Activated effector memory CD4-positive, alpha-beta T cell treated with Interleukin-2 at 50 U/mL for 16 hours (primary cell): Measurements from ENCODE around the gene ADGRG2.
A peak's percentile ranks its signal among the peaks of the same experiment; 100 is the strongest.
"Not testable (repeated sequence)": the region's sequence is repeated elsewhere in the genome, so short reads cannot be mapped to it uniquely, and the experiment has no call there.

Source experiments
- DNase-seq: peaks from one replicate; pipeline ENCODE4 v3.0.0-alpha.2; 2020

Gene ADGRG2

DNA sequence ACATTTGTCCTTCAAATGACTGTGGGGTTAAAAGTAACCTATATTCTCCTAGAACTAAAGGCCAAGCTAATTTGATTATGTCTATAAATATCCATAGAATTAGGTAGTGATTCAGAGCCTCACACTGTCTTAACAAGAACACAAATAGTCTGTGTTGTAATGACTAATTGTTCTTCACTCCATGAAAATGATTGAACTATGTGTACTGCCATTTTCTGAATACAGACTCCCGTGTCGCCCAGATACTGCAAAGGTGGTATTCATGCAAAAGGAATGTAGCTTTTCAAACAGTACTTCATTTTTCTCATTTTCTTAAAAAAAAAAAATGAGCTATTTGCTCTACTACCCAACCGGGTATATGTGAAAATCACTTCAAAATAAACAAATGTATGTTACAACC, 127.0 kb downstream of the ADGRG2 start:
- no peak for DNase-seq

- no peak for DNase-seq
Observed at GRCh38 chrX:18994713-18995112, 127.6 kb downstream of the ADGRG2 start.

GRCh38 chrX:18992829-18993228, 129.4 kb downstream of the ADGRG2 start:
- DNase-seq, result no peak

- no peak for DNase-seq
Observed at GRCh38 chrX:18985186-18985435, 137.2 kb downstream of the ADGRG2 start.

DNA sequence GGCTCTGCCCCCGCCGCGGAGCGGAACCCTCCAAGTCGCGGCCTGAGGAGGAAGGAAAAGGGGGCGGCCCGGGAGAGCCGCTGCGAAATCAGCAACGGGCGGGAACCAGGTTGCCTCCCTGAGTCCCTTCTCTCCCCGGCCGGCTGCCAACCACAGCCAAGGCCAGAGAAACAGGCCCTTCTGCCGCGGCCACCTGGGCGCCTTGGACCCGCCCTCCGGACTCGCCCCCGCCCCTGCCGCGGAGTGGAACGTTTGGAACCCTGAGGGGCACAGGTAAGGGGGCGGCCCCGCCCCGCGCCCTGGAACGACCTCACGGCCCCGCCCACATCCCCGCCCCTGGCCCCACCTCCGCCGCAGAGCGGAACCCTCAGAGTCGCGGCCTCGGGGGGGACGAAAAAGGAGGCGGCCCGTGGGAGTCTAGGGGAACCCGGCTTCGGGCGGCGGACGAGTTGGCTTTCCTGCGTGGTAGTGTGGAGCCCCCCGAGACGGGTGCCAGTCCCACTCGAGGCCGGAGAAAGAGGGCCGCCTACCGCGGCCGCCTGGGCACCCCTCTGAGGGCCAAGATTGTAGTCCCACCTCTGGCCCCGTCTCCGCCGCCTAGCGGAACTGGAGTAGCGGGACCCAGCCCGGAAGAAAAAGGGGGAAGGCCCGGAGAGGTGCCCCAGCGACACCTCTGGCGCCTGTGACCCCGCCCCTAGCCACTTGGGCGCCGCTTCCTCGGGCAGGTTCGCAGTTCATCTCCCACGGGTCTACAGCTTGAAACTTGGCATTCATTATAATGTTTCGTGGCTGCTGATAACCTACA, 137.7 kb downstream of the ADGRG2 start:
- peak; percentile 82 for DNase-seq

- DNase-seq, result no peak
Observed at GRCh38 chrX:18983666-18984380, 138.4 kb downstream of the ADGRG2 start, which contains the start of gene PHKA2. TSS of gene PHKA2 (minus strand) at chrX:18984114. CDS start at chrX:18983932, 182 bp downstream.

DNA sequence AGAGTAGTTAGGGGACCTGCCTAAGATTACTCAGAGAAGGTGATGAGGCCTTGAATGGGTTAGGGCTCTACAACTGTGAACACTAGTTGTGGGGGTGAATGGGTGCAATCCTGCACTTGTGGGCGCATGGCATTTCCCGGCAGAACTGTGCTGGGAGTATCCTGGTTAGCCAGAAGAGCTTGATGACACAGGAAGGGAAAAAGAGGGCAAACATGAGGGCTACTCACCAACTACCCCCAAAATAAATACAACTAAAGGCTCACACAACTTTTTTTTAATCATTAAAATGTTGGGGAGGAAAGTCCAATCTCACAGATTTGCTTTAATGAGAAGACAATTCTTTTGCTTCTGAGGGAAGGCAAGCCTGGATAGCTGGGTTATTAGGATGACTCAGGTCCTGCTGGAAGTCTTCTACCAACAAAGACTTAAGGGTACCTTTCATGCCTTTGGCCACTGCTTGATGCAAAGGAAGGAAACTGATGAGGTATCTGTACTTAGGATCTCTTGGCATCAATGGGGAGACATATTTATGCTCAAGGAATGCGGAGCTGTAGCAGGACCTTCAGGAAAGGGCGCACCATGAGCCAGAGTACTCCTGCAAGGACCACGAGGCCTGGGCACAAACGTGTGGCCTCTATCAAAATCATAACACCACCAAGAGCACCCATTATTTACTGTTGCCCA, 141.0 kb downstream of the ADGRG2 start:
- DNase-seq, result no peak

DNA sequence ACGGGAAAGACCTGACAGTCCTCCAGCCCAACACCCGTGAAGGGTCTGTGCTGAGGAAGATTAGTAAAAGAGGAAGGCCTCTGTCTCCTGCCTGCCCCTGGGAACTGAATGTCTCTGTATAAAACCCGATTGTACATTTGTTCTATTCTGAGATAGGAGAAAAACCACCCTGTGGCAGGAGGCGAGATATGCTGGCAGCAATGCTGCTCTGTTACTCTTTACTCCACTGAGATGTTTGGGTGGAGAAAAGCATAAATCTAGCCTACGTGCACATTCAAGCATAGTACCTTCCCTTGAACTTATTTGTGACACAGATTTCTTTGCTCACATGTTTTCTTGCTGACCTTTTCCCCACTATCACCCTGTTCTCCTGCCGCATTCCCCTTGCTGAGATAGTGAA, 142.0 kb downstream of the ADGRG2 start:
- not testable (repeated sequence) for DNase-seq

GRCh38 chrX:18974993-18975392, 147.3 kb downstream of the ADGRG2 start:
- no peak for DNase-seq

DNA sequence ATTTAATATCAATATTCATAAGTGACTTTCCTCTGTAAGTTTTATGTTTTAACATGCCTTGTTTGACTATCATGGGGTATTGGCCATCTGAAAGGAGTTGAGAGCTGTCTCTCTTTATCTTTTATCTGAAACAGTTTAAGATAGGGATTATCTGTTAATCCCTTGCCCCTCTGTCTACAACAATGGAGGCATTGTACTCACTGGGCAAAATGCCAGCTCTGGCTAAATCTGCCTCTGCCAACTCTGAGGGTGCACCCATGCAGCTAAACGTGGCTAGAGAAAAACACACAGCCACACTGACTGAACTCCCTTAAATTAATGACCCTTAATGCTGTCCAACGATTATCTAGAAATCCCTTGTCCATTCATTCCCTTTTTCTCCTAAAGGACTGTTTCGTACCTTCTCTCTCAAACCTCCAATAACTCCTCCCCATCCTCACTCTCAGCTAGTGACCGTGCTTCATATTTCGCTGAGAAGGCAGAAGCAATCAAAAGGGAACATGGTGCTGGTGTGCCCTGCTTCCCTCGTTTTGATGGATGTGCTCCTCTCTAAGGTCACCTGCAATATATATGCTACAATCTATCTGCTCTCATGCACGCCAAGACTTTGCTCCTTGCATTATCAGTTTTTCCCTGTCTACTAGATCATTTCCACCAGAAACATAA, 148.6 kb downstream of the ADGRG2 start:
- no peak for DNase-seq

GRCh38 chrX:18971506-18971905, 150.8 kb downstream of the ADGRG2 start:
- DNase-seq, result no peak

DNA sequence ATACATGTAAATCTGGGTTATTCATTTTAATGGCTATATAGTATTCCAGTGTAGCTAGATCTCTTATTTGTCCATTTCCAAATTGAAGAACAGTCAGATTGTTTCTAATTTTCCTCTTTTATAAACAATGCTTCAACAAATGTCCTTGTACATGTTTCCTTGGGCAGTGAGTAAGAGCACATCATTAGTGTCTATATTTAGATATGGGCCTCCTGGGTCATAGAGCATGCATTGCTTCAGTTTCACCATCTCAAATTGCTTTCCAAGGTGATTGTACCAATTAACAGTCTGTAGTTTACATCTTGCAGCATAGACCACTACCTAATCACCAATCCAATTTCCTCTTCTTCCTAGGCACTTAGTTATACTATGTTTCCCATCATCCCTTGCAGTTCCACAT, 151.8 kb downstream of the ADGRG2 start:
- no peak for DNase-seq

DNA sequence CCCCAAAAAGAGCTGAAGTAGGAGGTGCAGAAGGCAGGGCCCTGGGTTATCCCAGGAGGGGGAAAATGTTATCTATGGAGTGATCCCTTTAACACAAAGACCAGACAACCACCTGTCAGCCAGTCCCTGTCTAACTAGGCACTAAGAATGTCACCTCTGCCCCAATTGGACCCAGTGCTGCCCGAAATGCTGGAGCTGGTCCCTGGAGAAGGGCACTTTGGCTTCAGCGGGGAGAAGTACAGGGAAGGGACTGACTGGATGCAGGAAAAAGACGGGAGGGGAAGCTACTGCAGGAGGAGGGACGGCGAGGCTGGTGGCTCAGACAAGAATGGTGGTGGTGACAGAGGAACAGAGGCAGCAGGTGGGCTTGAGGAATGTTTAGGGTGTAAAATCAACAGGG, 155.6 kb downstream of the ADGRG2 start:
- no peak for DNase-seq

DNA sequence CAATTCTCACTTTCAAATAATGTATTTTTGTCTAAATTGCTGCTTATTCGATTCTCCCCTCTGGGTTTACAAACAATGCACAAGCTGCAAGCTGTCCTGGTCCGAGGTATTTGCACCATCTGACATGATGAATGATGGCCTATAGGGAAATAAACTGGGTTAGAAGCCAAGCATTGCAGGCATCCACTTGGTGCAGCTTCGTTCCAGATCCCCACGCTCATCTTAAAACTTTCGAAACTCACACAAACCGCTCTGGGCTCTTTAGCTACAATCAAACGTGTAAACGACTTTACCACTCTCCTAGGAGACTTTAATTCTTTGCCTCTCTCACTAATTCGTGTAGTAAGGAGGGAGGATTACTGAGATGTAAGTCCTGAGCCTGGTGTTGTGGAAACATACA, 157.4 kb downstream of the ADGRG2 start:
- DNase-seq, result no peak

DNA sequence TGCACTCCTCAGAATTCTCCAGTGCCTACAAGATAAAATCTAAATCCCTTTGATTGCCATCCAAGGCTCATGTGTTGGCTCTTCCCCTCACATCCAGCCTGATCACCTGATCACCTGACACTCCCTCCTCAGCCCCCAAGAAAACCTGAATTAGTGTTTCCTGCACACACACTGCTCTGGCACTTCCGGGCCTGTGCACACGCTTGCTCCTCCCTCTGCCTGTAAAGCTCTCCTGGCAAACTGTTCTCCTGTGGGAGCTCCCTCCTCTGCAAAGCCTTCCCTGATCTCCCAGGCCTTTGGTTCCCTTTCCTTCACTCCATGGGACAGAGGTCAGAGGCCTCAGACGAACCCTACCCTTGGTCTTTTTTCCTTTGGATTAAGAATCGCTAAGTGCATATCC, 158.2 kb downstream of the ADGRG2 start:
- no peak for DNase-seq

DNA sequence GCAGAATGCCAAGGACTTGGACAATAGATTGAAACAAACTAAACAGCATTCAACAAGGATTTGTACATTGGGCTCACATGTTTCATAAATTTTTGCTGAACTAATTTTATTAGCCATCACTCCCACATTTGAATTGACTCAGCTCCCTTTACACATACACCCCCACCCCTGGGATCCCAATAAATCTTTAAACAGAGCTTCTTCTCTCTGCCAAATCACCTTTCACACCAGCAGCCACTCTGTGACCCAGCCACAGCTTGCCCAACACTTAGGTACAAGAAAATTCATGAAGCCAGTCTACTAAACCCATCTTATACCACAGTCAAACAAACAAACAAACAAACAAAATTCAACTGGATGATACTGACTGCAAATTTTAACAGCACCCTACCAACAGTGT, 159.9 kb downstream of the ADGRG2 start:
- DNase-seq, result no peak

- no peak for DNase-seq
Observed at GRCh38 chrX:18961686-18962085, 160.6 kb downstream of the ADGRG2 start.

- DNase-seq, result no peak
Observed at GRCh38 chrX:18956303-18957032, 165.8 kb downstream of the ADGRG2 start.

DNA sequence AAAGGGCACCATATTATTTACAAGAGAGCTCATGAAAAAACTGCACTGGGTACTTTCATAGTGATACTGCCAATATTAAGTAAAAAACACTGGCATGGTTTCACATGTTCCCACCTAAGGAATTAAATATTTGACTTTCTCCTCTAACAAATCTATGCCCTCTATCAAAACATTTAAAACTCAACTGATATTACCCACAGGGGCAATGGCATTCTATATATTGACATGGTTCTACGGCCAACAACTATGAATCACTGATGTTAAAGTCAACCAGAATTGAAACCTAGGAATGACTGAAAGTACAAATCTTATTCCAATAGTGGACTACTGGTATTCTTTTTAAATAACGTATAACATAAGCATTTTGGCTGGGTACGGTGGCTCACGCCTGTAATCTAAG, 166.6 kb downstream of the ADGRG2 start:
- no peak for DNase-seq

DNA sequence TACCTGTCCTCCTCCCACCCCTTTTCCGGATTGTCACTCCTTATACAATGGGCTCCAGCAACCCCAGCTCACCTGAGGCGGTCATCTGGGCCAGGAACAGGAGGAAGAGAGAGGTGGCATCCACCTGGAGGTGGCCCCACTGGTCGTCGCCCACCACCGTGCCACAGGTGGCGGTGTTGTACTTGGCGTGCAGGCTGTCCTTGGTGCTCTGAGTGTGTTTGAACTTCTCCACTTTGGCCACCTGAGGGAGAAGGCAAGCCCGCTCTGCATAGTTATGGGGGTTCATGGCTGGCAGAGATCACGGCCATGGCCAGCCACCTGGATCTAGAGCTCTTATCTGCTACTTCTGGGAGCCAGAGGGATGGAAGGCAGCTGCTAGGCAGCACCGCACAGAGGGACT, 171.2 kb downstream of the ADGRG2 start:
- no peak for DNase-seq

GRCh38 chrX:18949944-18950301, 172.3 kb downstream of the ADGRG2 start:
- no peak for DNase-seq

DNA sequence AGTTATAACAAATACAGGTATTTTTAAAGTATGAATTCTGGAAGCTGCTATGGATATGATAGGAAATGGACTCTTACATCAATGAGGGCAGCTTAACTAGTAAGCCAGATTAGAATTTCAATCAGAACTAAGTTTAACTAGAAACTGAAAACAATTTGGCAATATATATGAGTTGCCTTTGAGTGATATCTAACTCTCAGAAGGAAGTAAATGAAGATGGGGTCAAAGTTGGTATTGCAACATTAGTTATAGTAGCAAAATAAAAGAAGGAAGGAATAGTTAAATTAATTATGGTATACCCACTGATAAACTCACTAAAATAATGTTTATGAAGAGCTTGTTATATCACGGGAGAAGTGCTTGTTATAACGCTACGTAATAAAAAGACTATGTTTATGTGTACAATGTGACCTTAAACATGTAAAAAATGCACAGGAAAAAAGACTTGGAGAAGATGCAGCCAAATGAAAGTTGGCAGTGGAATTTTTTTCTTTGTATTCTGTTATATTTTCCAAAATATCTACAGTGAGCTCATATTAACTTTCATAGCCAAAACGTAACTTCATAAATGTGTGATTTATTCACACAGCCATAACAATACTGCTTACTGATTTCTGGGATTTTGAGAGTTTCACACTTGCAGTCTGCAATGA, 172.9 kb downstream of the ADGRG2 start:
- DNase-seq, result no peak
